Ishikawa (cell line): ENCODE results near the gene CDC25C.

Experiments
- CEBPB ChIP-seq: IDR thresholded peaks from 2 replicates; pipeline ENCODE4 v1.6.1; 2012
- EP300 ChIP-seq: IDR thresholded peaks from 2 replicates; pipeline ENCODE4 v1.6.1; 2012; ENCODE audit warnings: borderline replicate concordance
- RAD21 ChIP-seq: IDR thresholded peaks from 2 replicates; pipeline ENCODE4 v1.6.1; 2012; ENCODE audit warnings: low read depth
- TCF12 ChIP-seq: IDR thresholded peaks from 2 replicates; pipeline ENCODE4 v1.6.1; 2012; ENCODE audit warnings: low read depth
- YY1 ChIP-seq: IDR thresholded peaks from 2 replicates; pipeline ENCODE4 v1.6.1; 2012; ENCODE audit warnings: low read depth
- TF ChIP-seq, protein P1 (sequence below): IDR thresholded peaks from 2 replicates; pipeline ENCODE4 v1.6.1; 2012

GRCh38 chr5:138282920-138283742, 48.5 kb downstream of the CDC25C start:
- TF ChIP-seq, protein P1, sequence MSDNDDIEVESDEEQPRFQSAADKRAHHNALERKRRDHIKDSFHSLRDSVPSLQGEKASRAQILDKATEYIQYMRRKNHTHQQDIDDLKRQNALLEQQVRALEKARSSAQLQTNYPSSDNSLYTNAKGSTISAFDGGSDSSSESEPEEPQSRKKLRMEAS: peak; percentile 80
- TF ChIP-seq EP300 (no peak), YY1 (no peak), TCF12 (no peak), RAD21 (peak; percentile 82), CEBPB (no peak)
